HL-60 (cell line): Measurements from ENCODE around the gene MAD1L1.

Experiments
- GABPA ChIP-seq: IDR thresholded peaks from 2 replicates; pipeline ENCODE4 v1.6.1; 2012; ENCODE audit warnings: low read depth
- POLR2AphosphoS5 ChIP-seq: IDR thresholded peaks from 2 replicates; pipeline ENCODE4 v1.6.1; 2012; ENCODE audit warnings: low read depth
- SPI1 ChIP-seq: IDR thresholded peaks from 2 replicates; pipeline ENCODE4 v1.6.1; 2012; ENCODE audit warnings: low read depth, mild to moderate bottlenecking, borderline replicate concordance
- TF ChIP-seq, protein P1 (sequence below): IDR thresholded peaks from one replicate; pipeline ENCODE4 v1.5.1; 2011; ENCODE audit warnings: low read length, control low read depth, inconsistent platforms; ENCODE audit not compliant: insufficient read depth
- TF ChIP-seq, protein P2 (sequence below): IDR thresholded peaks from 2 replicates; pipeline ENCODE4 v1.6.1; 2012; ENCODE audit warnings: low read depth; ENCODE audit not compliant: insufficient replicate concordance

DNA sequence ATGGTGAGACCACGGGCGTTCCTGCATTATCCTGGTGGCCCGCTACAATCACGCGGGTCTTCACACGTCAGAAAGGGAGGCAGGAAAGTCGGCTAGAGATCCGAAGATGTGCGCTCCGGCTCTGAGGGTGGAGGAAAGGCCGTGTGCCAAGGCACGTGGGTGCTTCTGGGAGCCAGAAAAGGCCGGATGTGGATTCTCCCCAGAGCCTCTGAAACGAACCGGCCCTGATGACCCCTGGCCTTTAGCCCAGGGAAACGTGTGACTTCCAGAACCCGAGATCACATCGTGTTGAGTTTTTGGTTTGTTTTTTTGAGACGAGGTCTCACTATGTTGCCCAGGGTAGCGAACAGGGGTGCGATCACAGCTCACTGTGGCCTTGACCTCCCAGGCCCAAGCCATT is 318.4 kb downstream of the MAD1L1 start:
- TF ChIP-seq, protein P1, sequence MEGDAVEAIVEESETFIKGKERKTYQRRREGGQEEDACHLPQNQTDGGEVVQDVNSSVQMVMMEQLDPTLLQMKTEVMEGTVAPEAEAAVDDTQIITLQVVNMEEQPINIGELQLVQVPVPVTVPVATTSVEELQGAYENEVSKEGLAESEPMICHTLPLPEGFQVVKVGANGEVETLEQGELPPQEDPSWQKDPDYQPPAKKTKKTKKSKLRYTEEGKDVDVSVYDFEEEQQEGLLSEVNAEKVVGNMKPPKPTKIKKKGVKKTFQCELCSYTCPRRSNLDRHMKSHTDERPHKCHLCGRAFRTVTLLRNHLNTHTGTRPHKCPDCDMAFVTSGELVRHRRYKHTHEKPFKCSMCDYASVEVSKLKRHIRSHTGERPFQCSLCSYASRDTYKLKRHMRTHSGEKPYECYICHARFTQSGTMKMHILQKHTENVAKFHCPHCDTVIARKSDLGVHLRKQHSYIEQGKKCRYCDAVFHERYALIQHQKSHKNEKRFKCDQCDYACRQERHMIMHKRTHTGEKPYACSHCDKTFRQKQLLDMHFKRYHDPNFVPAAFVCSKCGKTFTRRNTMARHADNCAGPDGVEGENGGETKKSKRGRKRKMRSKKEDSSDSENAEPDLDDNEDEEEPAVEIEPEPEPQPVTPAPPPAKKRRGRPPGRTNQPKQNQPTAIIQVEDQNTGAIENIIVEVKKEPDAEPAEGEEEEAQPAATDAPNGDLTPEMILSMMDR: no peak
- TF ChIP-seq GABPA (no peak), POLR2AphosphoS5 (no peak), SPI1 (no peak)
- TF ChIP-seq, protein P2, sequence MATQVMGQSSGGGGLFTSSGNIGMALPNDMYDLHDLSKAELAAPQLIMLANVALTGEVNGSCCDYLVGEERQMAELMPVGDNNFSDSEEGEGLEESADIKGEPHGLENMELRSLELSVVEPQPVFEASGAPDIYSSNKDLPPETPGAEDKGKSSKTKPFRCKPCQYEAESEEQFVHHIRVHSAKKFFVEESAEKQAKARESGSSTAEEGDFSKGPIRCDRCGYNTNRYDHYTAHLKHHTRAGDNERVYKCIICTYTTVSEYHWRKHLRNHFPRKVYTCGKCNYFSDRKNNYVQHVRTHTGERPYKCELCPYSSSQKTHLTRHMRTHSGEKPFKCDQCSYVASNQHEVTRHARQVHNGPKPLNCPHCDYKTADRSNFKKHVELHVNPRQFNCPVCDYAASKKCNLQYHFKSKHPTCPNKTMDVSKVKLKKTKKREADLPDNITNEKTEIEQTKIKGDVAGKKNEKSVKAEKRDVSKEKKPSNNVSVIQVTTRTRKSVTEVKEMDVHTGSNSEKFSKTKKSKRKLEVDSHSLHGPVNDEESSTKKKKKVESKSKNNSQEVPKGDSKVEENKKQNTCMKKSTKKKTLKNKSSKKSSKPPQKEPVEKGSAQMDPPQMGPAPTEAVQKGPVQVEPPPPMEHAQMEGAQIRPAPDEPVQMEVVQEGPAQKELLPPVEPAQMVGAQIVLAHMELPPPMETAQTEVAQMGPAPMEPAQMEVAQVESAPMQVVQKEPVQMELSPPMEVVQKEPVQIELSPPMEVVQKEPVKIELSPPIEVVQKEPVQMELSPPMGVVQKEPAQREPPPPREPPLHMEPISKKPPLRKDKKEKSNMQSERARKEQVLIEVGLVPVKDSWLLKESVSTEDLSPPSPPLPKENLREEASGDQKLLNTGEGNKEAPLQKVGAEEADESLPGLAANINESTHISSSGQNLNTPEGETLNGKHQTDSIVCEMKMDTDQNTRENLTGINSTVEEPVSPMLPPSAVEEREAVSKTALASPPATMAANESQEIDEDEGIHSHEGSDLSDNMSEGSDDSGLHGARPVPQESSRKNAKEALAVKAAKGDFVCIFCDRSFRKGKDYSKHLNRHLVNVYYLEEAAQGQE: no peak
